NB4 (cell line): ENCODE data around the gene SGPP2.
A peak's percentile ranks its signal among the peaks of the same experiment; 100 is the strongest.

Experiments
- DNase-seq: peaks from one replicate; pipeline ENCODE4 v3.0.0; 2010; ENCODE audit warnings: low read depth
- H3K4me3 ChIP-seq: one replicate; pipeline ENCODE4 v1.5.1; 2011; ENCODE audit warnings: mild to moderate bottlenecking, low read depth, low read length, moderate library complexity
- CTCF ChIP-seq: IDR thresholded peaks from one replicate; pipeline ENCODE4 v1.5.1; 2012; ENCODE audit warnings: low read depth, low read length
- MAX ChIP-seq: IDR thresholded peaks from 2 replicates; pipeline ENCODE4 v1.6.1; 2011; ENCODE audit warnings: low read depth, low read length
- MYC ChIP-seq: IDR thresholded peaks from 2 replicates; pipeline ENCODE4 v1.6.1; 2011; ENCODE audit warnings: low read depth, low read length
- POLR2A ChIP-seq: IDR thresholded peaks from 2 replicates; pipeline ENCODE4 v1.6.1; 2011; ENCODE audit warnings: mild to moderate bottlenecking; ENCODE audit not compliant: insufficient read length; ENCODE audit errors: extremely low read depth

SGPP2 gene

GRCh38 chr2:222465746-222466145, 41.4 kb downstream of the SGPP2 start:
- DNase-seq: peak; percentile 49
- H3K4me3 ChIP-seq: no peak overlapping the region
- TF ChIP-seq CTCF (no peak), MAX (no peak), POLR2A (no peak), MYC (no peak)

GRCh38 chr2:222468346-222468745, 44.0 kb downstream of the SGPP2 start:
- TF ChIP-seq MYC (no peak), POLR2A (no peak)
- DNase-seq: no peak
- no peak overlapping the region for H3K4me3 ChIP-seq

- H3K4me3 ChIP-seq: no peak overlapping the region
- DNase-seq: no peak
- TF ChIP-seq MAX (no peak), POLR2A (no peak), CTCF (no peak)
These were observed 46.6 kb downstream of the SGPP2 start for GRCh38 chr2:222470802-222471468.

- TF ChIP-seq CTCF (no peak), POLR2A (no peak), MYC (no peak), MAX (no peak)
- H3K4me3 ChIP-seq: no peak overlapping the region
- no peak for DNase-seq
These were observed 53.7 kb downstream of the SGPP2 start for GRCh38 chr2:222477962-222478608.

- DNase-seq: no peak
- TF ChIP-seq MAX: no peak
- no peak for TF ChIP-seq CTCF
- TF ChIP-seq POLR2A: no peak
- no peak for TF ChIP-seq MYC
- H3K4me3 ChIP-seq: no peak overlapping the region
These were observed 55.5 kb downstream of the SGPP2 start for GRCh38 chr2:222479859-222480258.

GRCh38 chr2:222480497-222480896, 56.2 kb downstream of the SGPP2 start:
- DNase-seq: no peak
- TF ChIP-seq POLR2A (no peak), CTCF (no peak), MAX (no peak), MYC (no peak)
- H3K4me3 ChIP-seq: no peak overlapping the region
